Measurements from ENCODE around the gene MRGPRX1.
"Not testable (repeated sequence)": the region's sequence is repeated elsewhere in the genome, so short reads cannot be mapped to it uniquely, and the experiment has no call there.

The MRGPRX1 gene

DNA sequence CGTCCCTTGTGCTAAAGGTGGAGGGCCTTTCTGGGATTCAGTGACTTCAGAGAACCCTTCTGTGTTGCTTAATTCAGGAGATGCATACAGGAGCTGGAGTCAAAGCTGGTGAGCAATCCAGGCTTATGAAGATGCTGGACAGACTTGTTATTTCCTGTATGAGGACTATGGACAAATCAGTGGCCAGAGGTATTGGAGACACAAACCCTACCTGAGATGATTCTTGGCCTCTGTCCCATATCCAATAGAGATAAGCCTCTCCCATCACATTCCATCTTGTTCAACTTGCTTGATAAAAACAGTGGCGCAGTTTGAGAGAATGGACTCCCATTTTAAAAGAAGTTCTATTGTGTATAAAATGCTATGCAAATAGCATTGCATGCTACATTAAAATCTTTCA is at the start of gene MRGPRX1:
Gene MRGPRX1, minus strand, starts transcription at position 101 of the 400 bp plus-strand sequence. CDS start 4,630 bp downstream, outside the sequence.
- no peaks in the 10 kb centered on the region for H3K4me1 Mint-ChIP-seq
- no peak for ATAC-seq (ENCODE audit: low read depth)
- H3K36me3 Mint-ChIP-seq = no peaks in the 10 kb centered on the region
- H3K4me3 Mint-ChIP-seq = no peak within 1 kb of the TSS
- no peaks in the 10 kb centered on the region for H3K9me3 Mint-ChIP-seq
- H3K27me3 Mint-ChIP-seq = no peaks in the 10 kb centered on the region
- no peak within 1 kb of the TSS for H3K27ac Mint-ChIP-seq
- no peak for DNase-seq (ENCODE audit: low spot score in 2 of 2)

DNA sequence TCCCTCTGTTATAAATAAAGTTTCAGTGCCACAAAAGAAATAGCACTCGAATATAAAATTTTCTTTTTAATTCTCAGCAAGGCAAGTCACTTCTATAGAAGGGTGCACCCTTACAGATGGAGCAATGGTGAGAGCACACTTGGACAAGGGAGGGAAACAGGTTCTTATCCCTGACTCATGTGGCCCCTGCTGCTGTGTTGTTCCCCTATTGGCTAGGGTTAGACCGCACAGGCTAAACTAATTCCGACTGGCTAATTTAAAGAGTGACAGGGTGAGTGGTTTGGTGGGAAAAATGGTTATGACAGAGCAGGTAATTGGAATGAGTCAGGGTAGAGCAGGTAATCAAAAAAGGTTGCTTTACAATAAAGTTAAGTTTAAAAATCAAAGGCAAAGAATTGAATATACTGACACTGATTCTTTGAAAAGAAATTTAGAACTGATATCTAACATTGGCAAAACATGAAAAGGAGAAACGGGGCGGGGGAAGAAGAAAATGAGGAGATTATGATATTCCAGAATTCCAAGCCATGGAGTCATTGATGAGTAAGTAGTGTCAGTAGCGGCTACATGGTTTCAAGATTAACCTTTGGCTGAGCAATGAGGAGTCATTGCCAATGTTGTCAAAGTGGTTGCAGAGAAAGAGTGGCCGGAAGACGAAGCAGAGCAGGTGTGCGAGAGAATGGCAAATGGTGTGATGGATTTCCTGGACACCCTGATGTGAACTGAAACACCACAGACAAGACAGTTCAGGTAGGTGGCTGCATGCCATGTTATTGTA is 48.4 kb upstream of the MRGPRX1 start:
- DNase-seq (ENCODE audit: low spot score in 2 of 2) (no peak), ATAC-seq (ENCODE audit: low read depth) (no peak)
- Mint-ChIP-seq H3K4me1 (no peaks in the 10 kb centered on the region), H3K27ac (no peak overlapping the region), H3K9me3 (peaks cover 5% of the 10 kb centered on the region), H3K36me3 (no peaks in the 10 kb centered on the region), H3K27me3 (peaks cover 3% of the 10 kb centered on the region), H3K4me3 (no peak overlapping the region)

DNA sequence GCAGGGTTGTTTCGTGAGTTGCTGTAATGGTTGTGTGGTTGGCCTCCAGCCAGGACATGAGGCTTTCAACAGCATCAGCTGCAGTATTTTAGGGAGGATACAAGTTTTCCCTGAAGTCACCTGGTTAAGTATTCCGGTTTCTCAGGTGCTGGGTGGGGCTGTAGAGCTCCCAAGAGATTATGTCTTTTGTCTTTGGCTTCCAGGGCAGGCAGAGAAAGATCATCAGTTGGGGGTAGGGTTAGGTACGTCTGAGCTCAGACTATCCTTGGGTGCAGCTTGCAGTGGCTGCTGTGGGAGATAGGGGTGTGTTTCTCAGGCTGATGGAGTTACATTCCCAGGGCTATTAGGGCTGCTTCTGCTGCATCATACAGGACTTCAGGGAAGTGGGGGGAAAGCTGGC is 47.5 kb upstream of the MRGPRX1 start:
- DNase-seq (ENCODE audit: low spot score in 2 of 2) (no peak), ATAC-seq (ENCODE audit: low read depth) (no peak)
- H3K27me3 Mint-ChIP-seq = peaks cover 3% of the 10 kb centered on the region
- H3K27ac Mint-ChIP-seq = no peak overlapping the region
- H3K4me3 Mint-ChIP-seq = no peak overlapping the region
- peaks cover 3% of the 10 kb centered on the region for H3K9me3 Mint-ChIP-seq
- no peaks in the 10 kb centered on the region for H3K36me3 Mint-ChIP-seq
- no peaks in the 10 kb centered on the region for H3K4me1 Mint-ChIP-seq

DNA sequence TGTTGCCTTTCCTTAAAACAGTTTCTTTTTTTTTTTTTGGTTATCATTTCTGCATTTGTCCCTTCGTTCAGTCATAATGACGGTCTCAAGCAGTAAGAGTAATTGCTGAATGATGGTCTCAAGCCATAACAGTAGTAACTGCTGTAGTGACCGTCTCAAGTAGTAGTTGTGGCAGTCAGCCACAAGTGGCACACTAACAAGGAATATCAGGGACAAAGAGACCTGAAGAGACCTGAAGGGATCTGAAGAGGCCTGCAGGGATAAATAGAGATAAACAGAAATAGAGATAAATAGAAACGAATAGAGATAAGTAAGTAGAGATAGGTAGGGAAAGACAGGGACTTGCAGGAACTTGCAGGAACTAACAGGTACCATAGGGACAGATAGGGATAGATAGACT is 42.7 kb upstream of the MRGPRX1 start:
- Mint-ChIP-seq H3K9me3 (peaks cover 5% of the 10 kb centered on the region), H3K27me3 (peaks cover 2% of the 10 kb centered on the region), H3K36me3 (no peaks in the 10 kb centered on the region), H3K4me1 (no peaks in the 10 kb centered on the region), H3K27ac (no peak overlapping the region), H3K4me3 (no peak overlapping the region)
- no peak for DNase-seq (ENCODE audit: low spot score in 2 of 2)
- no peak for ATAC-seq (ENCODE audit: low read depth)

DNA sequence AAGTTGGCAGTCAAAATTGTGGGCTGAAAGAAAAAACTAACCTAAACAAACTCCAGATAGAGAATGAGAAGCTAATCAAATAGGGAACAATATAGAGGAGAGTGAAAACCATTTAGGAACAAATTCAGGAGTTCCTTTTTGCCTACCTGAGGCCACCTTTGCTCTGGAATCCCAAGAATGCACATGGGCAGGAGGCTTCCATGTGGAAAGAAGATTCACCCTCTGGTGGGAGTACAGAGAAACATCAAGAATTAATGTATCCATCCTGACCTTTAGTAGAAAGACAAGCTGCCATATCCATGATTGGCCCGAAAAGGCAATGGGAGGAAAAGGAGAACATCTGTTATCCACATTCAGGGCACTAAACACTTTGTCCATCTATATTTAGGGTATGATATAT is 35.0 kb upstream of the MRGPRX1 start:
- Mint-ChIP-seq H3K27me3 (peaks cover 3% of the 10 kb centered on the region), H3K27ac (no peak overlapping the region), H3K36me3 (no peaks in the 10 kb centered on the region), H3K9me3 (peaks cover 6% of the 10 kb centered on the region), H3K4me3 (no peak overlapping the region), H3K4me1 (no peaks in the 10 kb centered on the region)
- DNase-seq (ENCODE audit: low spot score in 2 of 2) = no peak
- no peak for ATAC-seq (ENCODE audit: low read depth)

DNA sequence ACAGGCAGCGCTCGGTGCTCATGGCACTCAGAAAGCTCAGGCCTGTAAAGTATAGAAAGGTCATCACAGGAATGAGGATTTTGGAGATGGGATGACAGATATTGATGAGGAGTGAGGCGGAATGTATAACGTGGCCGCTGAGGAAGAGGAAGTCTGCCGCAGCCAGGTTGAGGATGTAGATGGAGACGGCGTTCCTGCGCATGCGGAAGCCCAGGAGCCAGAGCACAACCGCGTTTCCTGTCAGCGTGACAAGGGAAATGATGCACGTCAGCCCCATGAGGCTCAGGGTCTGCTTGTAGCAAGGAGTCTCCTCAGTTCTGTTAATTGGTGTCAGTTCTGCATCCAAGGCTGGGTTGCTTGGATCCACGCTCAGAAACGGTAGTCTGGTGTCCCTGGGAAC is 33.1 kb upstream of the MRGPRX1 start:
- ATAC-seq (ENCODE audit: low read depth) (no peak), DNase-seq (ENCODE audit: low spot score in 2 of 2) (no peak)
- Mint-ChIP-seq H3K36me3 (no peaks in the 10 kb centered on the region), H3K4me1 (no peaks in the 10 kb centered on the region), H3K4me3 (no peak overlapping the region), H3K9me3 (peaks cover 3% of the 10 kb centered on the region), H3K27me3 (peaks cover 3% of the 10 kb centered on the region), H3K27ac (no peak overlapping the region)

DNA sequence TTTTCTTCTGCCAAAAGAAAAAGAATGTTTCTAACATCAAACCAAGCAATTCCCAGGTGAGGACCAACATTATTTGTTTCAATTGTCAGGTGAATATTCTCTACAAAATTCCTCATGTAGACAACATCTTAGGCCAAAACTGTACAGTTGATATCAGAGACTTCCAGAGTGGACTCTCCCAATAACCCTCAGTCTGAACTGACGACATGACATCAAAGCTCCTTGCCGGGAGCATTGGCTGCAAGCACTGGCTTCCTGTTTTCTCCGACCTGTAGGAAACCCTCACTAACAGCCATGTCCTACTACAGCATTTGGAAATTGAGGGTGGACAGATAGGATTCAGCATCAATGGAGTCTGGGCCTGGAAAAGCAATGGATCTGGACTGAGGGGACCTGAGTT is 30.5 kb upstream of the MRGPRX1 start:
- ATAC-seq (ENCODE audit: low read depth) = no peak
- H3K9me3 Mint-ChIP-seq = peaks cover 3% of the 10 kb centered on the region

DNA sequence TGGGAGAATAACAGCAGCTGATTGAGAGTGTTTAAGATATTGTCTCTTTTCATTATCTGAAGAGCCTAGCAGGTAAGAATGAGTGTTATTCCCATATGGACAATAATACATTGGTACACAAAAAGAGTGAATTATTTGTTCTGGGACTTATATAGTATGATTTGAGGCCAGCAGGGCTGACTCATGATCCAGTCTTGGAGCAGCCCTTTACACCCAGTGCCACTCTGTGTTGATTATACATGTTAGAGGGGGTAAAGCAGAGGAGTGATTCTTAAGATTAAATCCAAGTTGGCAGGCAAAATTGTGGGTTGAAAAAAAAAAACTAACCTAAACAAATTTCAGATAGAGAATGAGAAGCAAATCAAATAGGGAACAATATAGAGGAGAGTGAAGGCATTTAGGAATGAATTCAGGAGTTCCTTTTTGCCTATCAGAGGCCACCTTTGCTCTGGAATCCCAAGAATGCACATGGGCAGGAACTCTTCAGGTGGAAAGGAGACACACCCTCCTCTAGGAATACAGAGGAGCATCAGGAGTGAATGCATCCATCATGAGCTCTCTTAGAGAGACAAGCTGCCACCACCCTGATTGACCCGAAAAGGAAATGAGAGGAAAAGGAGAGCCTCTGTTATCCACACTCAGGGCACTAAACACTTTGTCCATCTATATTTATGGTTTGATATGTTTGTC is 19.2 kb upstream of the MRGPRX1 start:
- ATAC-seq (ENCODE audit: low read depth) = no peak
- Mint-ChIP-seq H3K4me1 (no peaks in the 10 kb centered on the region), H3K9me3 (no peaks in the 10 kb centered on the region), H3K4me3 (no peak overlapping the region), H3K27me3 (peaks cover 6% of the 10 kb centered on the region), H3K27ac (no peak overlapping the region), H3K36me3 (no peaks in the 10 kb centered on the region)
- DNase-seq (ENCODE audit: low spot score in 2 of 2) = no peak

More for the DNA sequence above, 30.5 kb upstream of the MRGPRX1 start:
- Mint-ChIP-seq H3K4me1 (no peaks in the 10 kb centered on the region), H3K36me3 (no peaks in the 10 kb centered on the region), H3K27me3 (peaks cover 6% of the 10 kb centered on the region), H3K4me3 (no peak overlapping the region), H3K27ac (no peak overlapping the region)
- no peak for DNase-seq (ENCODE audit: low spot score in 2 of 2)

DNA sequence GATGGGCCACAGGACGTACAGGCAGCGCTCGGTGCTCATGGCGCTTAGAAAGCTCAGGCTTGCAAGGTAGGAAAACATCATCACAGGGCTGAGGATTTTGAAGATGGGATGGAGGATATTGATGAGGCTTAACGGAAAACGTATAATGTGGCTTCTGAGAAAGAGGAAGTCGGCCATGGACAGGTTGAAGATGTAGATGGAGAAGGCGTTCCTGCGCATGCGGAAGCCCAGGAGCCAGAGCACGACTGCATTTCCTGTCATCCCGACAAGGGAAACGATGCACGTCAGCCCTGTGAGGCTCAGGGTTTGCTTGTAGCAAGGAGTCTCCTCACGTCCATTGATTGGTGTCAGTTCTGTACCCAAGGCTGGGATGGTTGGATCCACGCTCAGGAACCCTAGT is 17.4 kb upstream of the MRGPRX1 start:
- Mint-ChIP-seq H3K4me3 (no peak overlapping the region), H3K9me3 (no peaks in the 10 kb centered on the region), H3K36me3 (no peaks in the 10 kb centered on the region), H3K4me1 (no peaks in the 10 kb centered on the region), H3K27me3 (peaks cover 6% of the 10 kb centered on the region), H3K27ac (no peak overlapping the region)
- DNase-seq (ENCODE audit: low spot score in 2 of 2) = no peak
- ATAC-seq (ENCODE audit: low read depth) = no peak

DNA sequence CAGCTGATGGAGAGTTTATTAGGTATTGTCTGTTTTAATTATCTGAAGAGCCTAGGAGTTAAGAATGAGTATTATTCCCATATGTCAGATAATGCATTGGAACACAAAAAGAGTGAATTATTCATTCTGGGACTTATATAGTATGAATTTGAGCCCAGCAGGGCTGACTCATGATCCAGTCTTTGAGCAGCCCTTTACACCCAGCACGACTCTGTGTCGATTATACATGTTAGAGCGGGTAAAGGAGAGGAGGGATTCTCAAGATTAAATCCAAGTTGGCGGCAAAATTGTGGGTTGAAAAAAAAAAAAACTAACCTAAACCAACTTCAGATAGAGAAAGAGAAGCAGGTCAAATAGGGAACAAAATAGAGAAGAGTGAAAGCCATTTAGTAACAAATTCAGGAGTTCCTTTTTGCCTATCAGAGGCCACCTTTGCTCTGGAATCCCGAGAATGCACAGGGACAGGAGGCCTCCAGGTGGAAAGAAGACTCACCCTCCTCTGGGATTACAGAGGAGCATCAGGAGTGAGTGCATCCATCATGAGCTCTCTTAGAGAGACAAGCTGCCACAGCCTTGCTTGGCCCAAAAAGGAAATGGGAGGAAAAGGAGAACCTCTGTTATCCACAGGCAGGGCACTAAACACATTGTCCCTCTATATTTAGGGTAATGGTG is 3.1 kb downstream of the MRGPRX1 start:
- no peak for ATAC-seq (ENCODE audit: low read depth)
- H3K9me3 Mint-ChIP-seq = no peaks in the 10 kb centered on the region
- DNase-seq (ENCODE audit: low spot score in 2 of 2) = no peak
- no peaks in the 10 kb centered on the region for H3K36me3 Mint-ChIP-seq
- peaks cover 2% of the 10 kb centered on the region for H3K27me3 Mint-ChIP-seq
- no peak overlapping the region for H3K27ac Mint-ChIP-seq
- H3K4me3 Mint-ChIP-seq = no peak overlapping the region
- no peaks in the 10 kb centered on the region for H3K4me1 Mint-ChIP-seq

DNA sequence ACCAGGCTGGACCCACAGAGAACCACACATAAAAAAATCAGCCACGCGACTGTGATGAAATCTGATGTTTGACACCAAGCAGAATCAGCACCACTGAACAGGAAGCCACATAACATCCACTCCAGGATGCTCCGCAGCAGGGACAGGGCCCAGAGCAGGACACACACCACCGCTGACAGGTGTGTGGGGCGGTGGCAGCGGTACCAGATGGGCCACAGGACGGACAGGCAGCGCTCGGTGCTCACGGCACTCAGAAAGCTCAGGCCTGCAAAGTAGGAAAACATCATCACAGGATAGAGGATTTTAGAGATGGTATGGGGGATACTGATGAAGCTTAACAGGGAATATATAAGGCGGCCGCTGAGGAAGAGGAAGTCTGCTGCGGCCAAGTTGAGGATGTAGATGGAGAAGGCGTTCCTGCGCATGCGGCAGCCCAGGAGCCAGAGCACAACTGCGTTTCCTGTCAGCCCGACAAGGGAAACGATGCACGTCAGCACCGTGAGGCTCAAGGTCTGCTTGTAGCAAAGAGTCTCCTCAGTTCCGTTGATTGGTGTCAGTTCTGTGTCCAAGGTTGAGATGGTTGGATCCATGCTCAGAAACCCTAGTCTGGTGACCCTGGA is 4.9 kb downstream of the MRGPRX1 start:
- ATAC-seq (ENCODE audit: low read depth) (no peak), DNase-seq (ENCODE audit: low spot score in 2 of 2) (no peak)
- H3K4me3 Mint-ChIP-seq = no peak overlapping the region
- no peak overlapping the region for H3K27ac Mint-ChIP-seq
- peaks cover 2% of the 10 kb centered on the region for H3K27me3 Mint-ChIP-seq
- no peaks in the 10 kb centered on the region for H3K36me3 Mint-ChIP-seq
- no peaks in the 10 kb centered on the region for H3K4me1 Mint-ChIP-seq
- H3K9me3 Mint-ChIP-seq = no peaks in the 10 kb centered on the region

DNA sequence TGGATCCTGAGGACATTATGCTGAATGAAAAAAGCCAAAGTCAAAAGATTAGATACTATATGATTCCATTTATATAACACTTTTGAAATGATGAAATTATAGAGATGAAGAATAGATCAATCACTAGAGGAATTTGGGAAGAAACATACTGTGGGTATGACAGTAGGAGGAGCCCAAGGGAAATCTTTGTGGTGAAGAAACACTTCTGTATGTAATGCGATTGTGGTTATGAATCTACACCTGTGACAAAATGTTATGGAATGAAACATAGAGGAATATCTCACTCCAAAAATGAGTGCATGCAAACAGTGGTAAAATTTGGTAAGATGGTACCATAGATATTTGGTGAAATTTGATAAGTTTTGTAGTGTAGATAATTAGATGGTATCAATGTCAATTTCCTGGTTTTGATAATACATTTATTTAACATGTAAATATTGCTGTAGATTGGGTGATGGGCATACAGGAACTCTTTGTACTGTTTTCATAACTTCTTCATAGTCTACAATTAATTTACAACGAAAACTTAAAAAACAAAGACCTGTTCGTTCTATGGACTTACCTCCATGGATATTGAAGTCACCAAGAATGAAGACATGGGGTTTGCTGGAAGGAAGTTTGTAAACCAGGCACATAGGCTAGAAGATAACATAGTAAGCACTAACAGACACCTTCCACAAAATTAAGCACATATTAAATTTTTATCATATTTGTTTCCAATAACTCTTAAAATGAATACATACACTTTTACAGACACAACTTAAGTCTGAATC is 11.5 kb downstream of the MRGPRX1 start:
- Mint-ChIP-seq H3K4me3 (no peak overlapping the region), H3K27me3 (peaks cover 4% of the 10 kb centered on the region), H3K4me1 (no peaks in the 10 kb centered on the region), H3K27ac (no peak overlapping the region), H3K9me3 (peaks cover 8% of the 10 kb centered on the region), H3K36me3 (no peaks in the 10 kb centered on the region)
- ATAC-seq (ENCODE audit: low read depth) (no peak), DNase-seq (ENCODE audit: low spot score in 2 of 2) (no peak)

DNA sequence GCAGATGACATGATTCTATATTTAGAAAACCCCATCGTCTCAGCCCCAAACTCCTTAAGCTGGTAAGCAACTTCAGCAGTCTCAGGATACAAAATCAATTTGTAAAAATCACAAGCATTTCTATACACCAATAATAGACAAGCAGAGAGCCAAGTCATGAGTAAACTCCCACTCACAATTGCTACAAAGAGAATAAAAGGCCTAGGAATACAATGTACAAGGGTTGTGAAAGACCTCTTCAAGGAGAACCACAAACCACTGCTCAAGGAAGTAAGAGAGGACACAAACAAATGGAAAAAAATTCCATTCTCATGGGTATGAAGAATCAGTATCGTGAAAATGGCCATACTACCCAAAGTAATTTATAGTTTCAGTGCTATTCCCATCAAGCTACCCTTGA is 13.8 kb downstream of the MRGPRX1 start:
- H3K4me3 Mint-ChIP-seq; ATAC-seq (ENCODE audit: low read depth); DNase-seq (ENCODE audit: low spot score in 2 of 2); H3K4me1 Mint-ChIP-seq; H3K36me3 Mint-ChIP-seq; H3K27ac Mint-ChIP-seq; H3K27me3 Mint-ChIP-seq; H3K9me3 Mint-ChIP-seq: not testable (repeated sequence)
